Thoracic aorta (tissue), 2 donors: ENCODE data around the gene FBLN5. TPM values are rescaled to one million over a fixed set of nuclear protein-coding genes. Genes with fewer than 3 reads are reported as not detected.
A peak's percentile ranks its signal among the peaks of the same experiment; 100 is the strongest.

Source experiments
- ATAC-seq: fragments of 150-250 bp; one replicate; pipeline ENCODE4 v1.8.0; 2017; ENCODE audit warnings: low read depth; ENCODE audit not compliant: insufficient number of reproducible peaks, low FRiP score
- DNase-seq: peaks from one replicate; pipeline ENCODE4 v3.0.0-alpha.2; 2020; ENCODE audit warnings: low spot score
- H3K27ac ChIP-seq, 2 donors: fragments of 200-600 bp; sonication (generic); 1 replicate in 1 of 2; 2 replicates in 1 of 2; pipeline ENCODE4 v1.5.1; 2016; ENCODE audit warnings: mild to moderate bottlenecking in 2 of 2, moderate library complexity in 2 of 2
- H3K27me3 ChIP-seq: fragments of 200-600 bp; sonication (generic); replicated peaks from 2 replicates; pipeline ENCODE4 v1.6.0; 2016; ENCODE audit warnings: mild to moderate bottlenecking; ENCODE audit not compliant: insufficient read depth
- H3K36me3 ChIP-seq: fragments of 200-600 bp; sonication (generic); one replicate; pipeline ENCODE4 v1.5.1; 2016
- H3K4me1 ChIP-seq, 2 donors: fragments of 200-600 bp; sonication (generic); 1 replicate in 1 of 2; 2 replicates in 1 of 2; pipeline versions ENCODE4 v1.5.1 to v1.6.0; 2016; ENCODE audit warnings: low read depth in 2 of 2, mild to moderate bottlenecking in 1 of 2; ENCODE audit not compliant: control insufficient read depth in 1 of 2
- H3K4me3 ChIP-seq: fragments of 200-600 bp; sonication (generic); 2 replicates; pipeline ENCODE4 v1.5.1; 2016; ENCODE audit warnings: mild to moderate bottlenecking
- H3K9me3 ChIP-seq: fragments of 200-600 bp; sonication (generic); 2 replicates; pipeline ENCODE4 v1.5.1; 2016
- total RNA-seq, 2 donors: library from RNA; depleted of rRNA; stranded (reverse); fragments of >200 nt; gene quantifications; one replicate each; pipeline versions ENCODE4 v1.1.0 to v1.2.3, GENCODE V29; 2016
- TF ChIP-seq, protein P1 (sequence below): fragments of 200-600 bp; sonication (generic); IDR thresholded peaks from one replicate; pipeline ENCODE4 v1.5.1; 2019; ENCODE audit warnings: antibody characterized with exemption

The FBLN5 gene
- total RNA-seq, 2 donors from 2014 or later, result 824 to 1,103 TPM

DNA sequence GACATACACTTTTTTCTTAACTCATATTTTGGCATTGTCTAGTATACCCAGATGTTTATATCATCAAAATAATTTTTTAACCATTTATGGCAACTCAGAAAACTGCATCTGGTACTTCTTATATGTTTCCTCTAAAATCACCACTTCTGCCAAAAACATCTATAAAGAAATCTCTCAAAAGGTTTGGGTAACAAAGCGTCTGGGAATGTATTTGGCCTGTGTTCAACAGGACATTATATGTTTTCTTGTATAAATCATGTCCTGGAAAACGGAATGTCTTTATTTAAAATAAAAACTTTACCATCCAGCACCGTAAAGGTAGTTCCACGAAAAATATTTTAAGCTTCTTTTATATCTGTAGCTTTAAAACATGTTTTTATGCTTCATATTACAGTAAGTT lies 36.1 kb upstream of the FBLN5 start:
- Histone ChIP-seq H3K9me3 (no peaks in the 10 kb centered on the region), H3K36me3 (no peaks in the 10 kb centered on the region), H3K4me3 (no peak overlapping the region), H3K27ac (no peak overlapping the region), H3K4me1 (peaks cover 48 to 85% of the 10 kb centered on the region in 2 donors), H3K27me3 (no peaks in the 10 kb centered on the region)
- ATAC-seq (no peak), DNase-seq (no peak)
- TF ChIP-seq, protein P1, sequence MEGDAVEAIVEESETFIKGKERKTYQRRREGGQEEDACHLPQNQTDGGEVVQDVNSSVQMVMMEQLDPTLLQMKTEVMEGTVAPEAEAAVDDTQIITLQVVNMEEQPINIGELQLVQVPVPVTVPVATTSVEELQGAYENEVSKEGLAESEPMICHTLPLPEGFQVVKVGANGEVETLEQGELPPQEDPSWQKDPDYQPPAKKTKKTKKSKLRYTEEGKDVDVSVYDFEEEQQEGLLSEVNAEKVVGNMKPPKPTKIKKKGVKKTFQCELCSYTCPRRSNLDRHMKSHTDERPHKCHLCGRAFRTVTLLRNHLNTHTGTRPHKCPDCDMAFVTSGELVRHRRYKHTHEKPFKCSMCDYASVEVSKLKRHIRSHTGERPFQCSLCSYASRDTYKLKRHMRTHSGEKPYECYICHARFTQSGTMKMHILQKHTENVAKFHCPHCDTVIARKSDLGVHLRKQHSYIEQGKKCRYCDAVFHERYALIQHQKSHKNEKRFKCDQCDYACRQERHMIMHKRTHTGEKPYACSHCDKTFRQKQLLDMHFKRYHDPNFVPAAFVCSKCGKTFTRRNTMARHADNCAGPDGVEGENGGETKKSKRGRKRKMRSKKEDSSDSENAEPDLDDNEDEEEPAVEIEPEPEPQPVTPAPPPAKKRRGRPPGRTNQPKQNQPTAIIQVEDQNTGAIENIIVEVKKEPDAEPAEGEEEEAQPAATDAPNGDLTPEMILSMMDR, result no peak

DNA sequence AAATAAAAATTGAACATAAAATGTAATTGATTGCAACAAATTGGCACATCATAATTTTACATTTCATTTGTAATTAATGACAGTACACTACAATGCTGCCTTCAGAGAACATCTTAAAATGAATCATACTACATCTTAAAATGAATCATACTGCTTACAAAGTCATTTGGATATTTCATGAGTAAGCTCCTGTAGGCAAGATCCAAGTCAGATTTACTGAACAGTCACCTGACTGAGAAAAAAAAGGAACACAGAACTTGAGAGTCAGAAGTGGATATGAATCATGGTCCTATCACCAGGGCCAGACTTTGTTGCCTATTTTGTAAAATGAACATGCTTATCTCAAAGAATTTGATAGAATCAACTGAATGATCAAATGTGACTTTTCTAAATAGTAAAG lies 32.7 kb upstream of the FBLN5 start:
- H3K27ac ChIP-seq, result peak overlapping the region; percentile 23 to 55

DNA sequence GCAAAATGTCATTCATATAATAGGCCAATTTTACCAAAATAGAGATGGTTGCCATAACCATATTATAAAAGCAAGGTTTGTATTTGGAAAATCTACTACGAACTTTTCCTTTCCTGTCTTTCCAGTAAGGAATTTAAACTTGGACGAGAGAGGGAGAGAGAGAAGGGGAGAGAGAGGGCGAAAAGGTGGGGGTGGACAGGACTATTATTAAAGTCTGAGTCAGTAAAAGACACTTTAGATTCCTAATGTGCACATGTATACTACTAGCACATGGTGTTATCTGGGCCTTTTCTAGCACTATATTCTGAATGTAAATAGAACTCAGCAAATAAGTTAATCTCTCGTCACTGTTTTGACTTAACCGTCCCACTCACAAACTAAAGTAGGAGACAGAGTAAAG lies 30.4 kb upstream of the FBLN5 start:
- Histone ChIP-seq H3K36me3 (peaks cover 5% of the 10 kb centered on the region), H3K4me1 (peaks cover 22 to 60% of the 10 kb centered on the region in 2 donors), H3K27me3 (no peaks in the 10 kb centered on the region), H3K4me3 (no peak overlapping the region), H3K27ac (peak overlapping the region; percentile 8 to 43), H3K9me3 (no peaks in the 10 kb centered on the region)
- DNase-seq, result no peak
- TF ChIP-seq, protein P1, result no peak
- ATAC-seq, result peak; percentile 30

More for the DNA sequence above, 32.7 kb upstream of the FBLN5 start:
- H3K4me1 ChIP-seq, result peaks cover 40 to 83% of the 10 kb centered on the region in 2 donors
- peak; percentile 95 for ATAC-seq
- no peaks in the 10 kb centered on the region for H3K36me3 ChIP-seq
- no peaks in the 10 kb centered on the region for H3K9me3 ChIP-seq
- DNase-seq, result no peak
- TF ChIP-seq, protein P1, result no peak
- H3K27me3 ChIP-seq, result no peaks in the 10 kb centered on the region
- H3K4me3 ChIP-seq, result no peak overlapping the region

DNA sequence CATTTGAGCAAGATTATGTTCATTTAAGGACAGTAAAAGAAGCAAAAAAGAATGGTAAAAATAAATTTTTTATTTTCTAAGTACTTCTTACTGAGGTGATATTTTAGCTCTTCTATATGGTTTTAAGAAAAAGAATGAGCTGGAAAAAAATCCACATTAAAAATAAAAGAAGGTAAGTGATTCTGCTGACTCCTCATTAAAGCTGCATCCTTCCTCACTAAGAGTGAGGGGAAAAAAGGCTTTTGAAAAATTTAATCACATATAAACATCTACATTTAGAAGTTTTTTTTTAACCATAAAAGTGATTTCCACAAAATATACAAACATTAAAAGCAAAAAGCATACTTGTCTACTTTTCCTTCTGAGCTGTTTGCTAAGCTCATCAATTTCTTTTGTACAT lies 28.3 kb upstream of the FBLN5 start:
- Histone ChIP-seq H3K27ac (peak overlapping the region in 1 of 2 donors; percentile 28), H3K9me3 (no peaks in the 10 kb centered on the region), H3K36me3 (peaks cover 17% of the 10 kb centered on the region), H3K27me3 (no peaks in the 10 kb centered on the region), H3K4me1 (peaks cover 22 to 49% of the 10 kb centered on the region in 2 donors), H3K4me3 (no peak overlapping the region)
- DNase-seq (no peak), ATAC-seq (no peak)
- TF ChIP-seq, protein P1, result no peak

DNA sequence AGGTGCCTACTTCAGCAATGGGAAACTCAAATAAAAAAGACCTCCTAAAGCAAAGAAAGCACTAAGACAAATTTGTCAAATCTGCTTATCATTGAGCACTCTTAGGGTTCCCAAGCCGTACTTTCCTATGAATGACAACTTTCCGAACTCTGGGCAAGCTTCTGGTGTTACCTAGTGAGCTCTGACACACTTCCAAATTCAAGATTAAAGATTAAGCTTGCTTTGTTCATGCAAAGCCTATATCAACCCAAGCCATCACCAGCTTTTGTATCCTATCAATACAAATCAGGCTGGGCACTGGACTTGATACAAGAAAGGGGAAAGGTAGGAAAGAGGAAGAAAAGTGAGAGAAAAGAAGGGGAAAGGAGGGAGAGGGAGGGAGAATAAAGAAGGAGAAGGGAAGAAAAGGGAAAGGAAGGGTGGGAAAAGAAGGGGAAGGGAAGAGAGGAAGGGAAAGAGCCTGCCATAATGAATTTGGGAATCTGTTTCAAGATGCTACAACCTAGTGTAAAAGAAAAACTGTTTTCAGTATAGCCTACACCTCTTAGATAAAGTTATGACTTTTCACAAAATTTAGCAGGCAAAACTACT lies 23.8 kb upstream of the FBLN5 start:
- no peak for ATAC-seq
- no peak for DNase-seq
- Histone ChIP-seq H3K27ac (no peak overlapping the region), H3K27me3 (no peaks in the 10 kb centered on the region), H3K4me3 (no peak overlapping the region), H3K36me3 (peaks cover 42% of the 10 kb centered on the region), H3K4me1 (peaks cover 0 to 5% of the 10 kb centered on the region in 2 donors), H3K9me3 (no peaks in the 10 kb centered on the region)
- TF ChIP-seq, protein P1, result no peak
